ENCODE measurements around the gene KIF26A.

Gene KIF26A

DNA sequence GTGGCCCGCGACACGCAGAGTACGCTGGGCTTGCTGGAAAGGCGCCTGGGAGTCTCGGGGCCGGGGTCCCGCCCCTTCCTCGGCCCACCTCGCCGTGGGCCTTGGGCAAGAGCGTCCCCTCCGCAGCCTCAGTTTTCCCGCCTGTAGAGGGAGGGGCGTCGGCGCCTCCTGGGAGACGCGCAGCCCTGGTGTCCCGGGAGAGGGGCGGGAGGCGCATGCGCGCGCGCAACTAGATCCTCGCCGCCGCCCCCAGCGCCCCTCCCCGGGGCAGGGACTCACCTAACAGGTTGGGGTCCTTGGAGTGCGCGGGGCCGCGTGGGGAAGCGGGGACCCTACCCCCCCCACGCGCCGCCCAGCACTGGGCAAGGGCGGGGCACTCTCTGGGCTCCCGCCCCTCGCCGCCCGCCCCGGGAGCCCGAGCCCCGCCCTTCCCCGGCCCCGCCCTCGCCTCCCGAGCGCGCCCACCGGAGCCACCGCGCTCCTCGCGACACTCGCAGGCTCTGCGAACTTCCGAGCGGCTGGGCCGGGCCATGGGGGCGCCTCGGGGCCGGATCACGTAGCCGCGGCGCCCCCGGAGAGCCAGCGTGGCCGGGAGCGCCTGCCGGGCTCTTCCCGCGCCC is at the start of gene KIF26A:
TSS of gene KIF26A (plus strand) at position 490 of the 620 bp plus-strand sequence. CDS start 136 bp downstream, outside the sequence.
- no peak for DNase-seq (ENCODE audit: low read depth)

DNA sequence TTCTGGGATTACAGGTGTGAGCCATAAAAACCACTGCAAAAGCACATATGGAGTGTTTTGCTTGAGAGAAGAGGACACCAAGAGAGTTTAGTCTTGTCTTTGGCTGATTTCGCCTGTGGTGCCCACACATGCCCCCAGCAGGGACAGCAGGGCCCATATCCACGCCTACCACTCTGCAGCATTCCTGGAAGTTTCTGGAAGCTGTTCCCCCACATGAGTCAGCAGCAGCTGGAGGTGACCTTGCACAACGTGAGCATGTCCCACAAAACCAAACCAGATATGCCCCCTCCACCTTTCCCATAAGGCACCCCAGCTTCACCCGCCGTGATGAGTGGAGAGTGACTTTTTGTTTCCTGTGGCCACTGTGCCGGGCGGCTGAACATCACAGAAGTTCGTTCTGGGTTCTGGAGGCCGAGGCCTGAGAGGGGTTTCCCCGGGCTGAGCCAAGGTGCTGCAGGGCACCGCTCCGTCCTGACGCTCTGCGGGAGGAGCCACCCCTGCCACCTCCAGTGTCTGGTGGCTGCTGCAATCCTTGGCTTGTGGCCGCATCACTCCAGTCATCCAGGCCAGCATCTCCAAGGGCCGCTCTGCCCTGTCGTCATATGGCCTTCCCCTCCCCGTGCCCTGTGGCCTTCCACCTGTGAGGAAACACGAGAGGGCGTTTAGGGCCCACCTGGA is 48.2 kb upstream of the KIF26A start:
- no peak for DNase-seq (ENCODE audit: low read depth)

- no peak for DNase-seq (ENCODE audit: low read depth)
Observed at GRCh38 chr14:104091061-104091926, 47.1 kb upstream of the KIF26A start.

DNA sequence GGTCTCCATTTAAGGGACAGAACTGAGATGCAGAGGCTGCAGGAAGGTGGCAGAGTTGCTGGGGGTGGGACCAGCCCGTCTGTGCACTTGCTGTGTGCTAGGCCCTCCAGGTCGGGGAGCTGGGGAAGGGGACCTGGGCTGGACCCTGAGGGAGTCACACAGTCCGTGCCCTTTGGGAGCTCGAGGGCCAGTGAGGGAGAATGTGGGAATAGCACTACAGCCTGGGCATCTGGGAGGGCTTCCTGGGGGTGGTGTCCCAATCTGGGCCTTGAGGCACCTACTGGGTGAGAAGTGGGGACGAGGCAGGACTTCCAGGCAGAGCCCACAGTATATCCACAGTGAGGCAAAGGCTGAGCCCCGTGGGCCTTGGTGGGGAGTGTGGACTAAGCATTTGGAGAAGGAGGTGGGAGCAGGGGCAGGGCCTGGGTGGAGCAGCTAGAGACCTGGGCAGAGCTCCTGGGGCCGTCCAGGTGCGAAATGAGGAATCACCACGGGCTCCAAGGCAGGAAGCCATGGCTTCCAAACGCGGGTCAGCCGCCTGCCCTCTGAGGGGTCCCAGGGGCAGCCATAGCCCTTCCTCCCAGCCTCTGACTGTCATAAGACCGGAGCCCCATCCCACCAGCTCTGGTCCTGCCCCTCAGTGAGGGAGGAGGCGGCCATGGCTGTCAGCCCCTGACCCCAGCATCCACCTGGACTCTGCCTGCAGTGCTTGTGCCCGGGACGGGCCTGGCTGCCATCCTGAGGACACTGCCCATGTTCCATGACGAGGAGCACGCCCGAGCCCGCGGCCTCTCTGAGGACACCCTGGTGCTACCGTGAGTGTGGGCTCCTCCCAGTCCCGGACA is 46.2 kb upstream of the KIF26A start:
- DNase-seq (ENCODE audit: low read depth): no peak

DNA sequence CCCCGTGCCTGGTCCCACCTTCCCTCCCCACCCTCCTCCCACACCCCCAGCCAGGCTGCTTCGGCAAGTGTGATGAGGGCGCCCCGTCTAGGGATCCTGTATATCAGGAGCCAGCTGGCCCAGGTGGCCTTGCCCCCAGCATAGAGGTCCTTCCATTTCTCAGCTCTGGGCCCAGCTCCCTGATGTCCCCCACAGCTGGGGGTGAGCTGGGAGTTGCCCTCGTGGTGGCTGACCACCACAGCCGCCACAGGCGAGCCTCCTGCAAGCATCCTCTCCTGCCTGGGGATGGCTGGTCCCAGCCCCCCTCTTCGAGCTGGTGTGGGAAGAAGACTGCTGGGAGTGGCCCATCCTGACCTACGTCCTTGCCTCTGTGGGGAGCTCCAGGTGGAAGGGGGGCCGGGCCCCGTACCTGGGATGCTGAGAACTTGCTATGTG is 45.4 kb upstream of the KIF26A start:
- no peak for DNase-seq (ENCODE audit: low read depth)

DNA sequence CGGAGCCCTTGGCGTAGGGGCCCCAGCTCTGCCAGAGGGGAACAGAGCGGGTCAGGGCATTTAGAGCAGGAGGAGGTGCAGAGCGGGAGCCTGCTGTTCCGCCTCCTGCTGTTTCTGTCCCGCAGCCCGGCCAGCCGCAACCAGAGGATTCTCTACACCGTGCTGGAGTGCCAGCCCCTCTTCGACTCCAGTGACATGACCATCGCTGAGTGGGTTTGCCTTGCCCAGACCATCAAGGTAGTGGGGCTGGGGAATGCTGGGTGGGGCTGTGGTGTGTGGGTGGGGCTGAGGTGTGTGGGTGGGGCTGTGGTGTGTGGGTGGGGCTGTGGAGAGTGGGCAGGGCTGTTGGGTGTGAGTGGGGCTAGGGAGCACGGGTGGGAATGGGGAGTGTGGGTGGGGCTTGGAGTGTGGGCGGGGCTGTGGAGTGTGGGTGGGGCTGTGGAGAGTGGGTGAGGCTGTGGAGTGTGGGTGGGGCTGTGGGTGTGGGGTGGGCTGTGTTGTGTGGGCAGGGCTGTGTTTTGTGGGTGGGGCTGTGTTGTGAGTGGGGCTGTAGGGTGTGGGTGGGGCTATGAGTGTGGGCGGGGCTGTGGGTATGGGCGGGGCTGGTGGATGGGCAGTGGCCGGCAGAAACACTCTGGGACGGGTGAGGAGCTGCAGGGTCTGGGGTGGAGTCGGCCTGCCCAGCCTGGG is 44.9 kb upstream of the KIF26A start:
- DNase-seq (ENCODE audit: low read depth): no peak

DNA sequence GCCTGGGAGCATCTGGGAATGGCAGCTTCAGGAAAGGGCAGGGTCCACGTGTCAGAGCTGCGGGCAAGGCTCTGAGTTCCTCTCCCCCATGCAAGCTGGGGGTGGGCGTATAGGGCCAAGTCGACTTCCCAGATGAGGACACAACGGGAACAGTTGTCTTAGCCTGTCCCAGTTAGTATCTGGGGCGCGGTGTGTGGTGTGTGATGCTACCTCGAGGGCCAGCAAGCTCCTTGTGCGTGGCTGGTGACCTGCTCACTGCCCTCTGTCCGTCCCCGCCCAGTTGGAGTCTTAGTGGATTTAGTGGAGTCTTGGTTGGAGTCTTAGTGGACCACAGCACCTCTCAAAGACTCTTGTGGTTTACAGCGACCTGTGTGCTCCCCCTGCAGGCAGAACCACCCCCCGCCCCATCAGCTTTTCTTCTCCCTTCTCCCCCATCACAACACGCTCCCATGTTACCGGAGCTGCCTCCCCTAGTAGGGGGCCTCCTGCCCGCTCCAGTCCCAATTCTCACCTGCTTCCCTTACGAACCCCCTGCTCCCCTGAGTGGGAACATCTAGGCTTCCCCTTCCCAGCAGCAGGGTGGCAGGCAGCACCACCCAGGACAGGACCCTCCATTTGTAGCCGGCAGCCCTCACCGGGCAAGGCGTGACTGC is 44.2 kb upstream of the KIF26A start:
- DNase-seq (ENCODE audit: low read depth): no peak

GRCh38 chr14:104094709-104095425 is 43.5 kb upstream of the KIF26A start:
- peak; percentile 42 for DNase-seq (ENCODE audit: low read depth)

DNA sequence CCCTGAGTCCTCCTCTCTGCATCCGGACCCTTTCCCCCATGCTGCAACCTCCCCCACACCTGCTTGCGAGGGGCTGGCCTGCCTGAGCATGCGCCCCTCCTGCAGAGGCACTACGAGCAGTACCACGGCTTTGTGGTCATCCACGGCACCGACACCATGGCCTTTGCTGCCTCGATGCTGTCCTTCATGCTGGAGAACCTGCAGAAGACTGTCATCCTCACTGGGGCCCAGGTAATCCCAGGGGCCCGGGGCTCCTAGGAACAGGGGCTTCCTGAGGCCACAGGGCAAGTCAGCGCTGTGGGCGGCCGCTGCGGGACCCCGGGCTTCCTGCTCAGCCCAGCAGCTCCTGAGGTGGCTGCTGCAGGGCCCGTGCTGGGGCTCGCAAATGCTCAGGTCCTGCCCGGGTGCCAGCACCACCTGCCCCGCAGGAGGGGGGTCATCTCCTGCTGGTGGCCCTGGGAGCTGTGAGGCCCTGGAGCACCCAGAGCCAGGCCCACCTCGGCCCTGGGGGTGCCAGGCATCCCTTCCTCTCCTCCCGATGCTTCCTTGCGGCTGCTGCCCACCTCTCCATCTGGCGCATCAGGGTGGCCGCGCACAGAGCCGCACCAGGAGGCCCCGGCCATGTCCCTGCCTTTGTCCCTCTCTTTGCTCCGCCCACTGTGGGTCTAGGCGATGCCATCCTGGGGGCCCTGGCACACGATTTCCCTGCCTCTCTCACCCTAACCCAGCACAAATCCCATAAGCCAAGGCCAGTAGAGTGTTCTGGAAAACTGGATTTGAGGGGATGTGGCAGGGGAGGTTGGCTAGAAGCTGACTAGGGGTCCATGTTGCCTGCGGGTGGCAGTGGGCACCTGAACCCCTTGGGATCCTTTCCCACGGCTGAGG is 42.7 kb upstream of the KIF26A start:
- no peak for DNase-seq (ENCODE audit: low read depth)

- no peak for DNase-seq (ENCODE audit: low read depth)
Observed at GRCh38 chr14:104096318-104096717, 42.1 kb upstream of the KIF26A start.

- no peak for DNase-seq (ENCODE audit: low read depth)
Observed at GRCh38 chr14:104096751-104097700, 41.4 kb upstream of the KIF26A start.

- no peak for DNase-seq (ENCODE audit: low read depth)
Observed at GRCh38 chr14:104098272-104099095, 39.9 kb upstream of the KIF26A start.

GRCh38 chr14:104099096-104100041 is 39.0 kb upstream of the KIF26A start:
- DNase-seq (ENCODE audit: low read depth): no peak

DNA sequence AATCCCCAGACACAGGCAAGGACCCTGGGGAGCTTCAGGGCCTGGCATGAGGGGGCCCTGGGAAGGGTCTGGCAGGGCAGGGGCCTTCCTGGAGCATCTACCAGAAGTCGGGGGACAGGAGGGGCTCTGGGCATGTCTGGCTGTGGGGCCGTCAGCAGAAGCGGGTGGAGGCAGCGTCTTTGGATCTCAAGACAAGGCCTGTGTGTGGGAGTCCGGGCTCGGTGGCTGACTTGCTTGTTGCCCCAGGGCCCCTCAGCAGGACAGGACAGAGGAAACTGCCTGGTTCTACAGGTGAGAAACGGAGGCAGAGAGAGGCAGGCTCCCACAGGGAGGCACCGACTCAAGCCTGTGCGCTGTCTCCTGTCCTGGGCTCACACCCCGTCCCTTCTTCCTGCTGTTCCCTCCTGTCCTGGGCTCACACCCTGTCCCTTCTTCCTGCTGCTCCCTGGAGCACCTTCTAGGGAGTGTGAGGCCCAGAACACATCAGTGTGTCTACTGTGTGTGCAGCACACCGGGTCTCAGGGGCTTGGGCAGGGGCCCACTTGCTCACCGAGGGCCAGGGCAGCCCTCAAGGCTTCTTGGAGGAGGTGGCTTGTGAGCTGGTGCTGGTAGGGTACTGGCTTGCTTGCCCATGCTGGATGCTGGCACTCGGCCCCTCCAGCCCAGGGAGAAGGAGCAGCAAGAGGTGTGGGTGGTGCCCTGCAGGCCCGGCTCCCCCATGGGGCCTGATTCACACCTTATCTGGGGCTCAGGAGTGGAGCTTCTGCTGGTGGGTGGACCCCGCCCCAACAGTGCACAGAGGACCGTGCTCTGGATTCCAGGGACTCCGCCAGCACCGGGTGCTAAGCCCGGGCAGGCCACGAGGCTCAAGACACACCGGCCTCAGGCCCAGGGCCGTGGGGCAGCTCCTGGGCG is 38.0 kb upstream of the KIF26A start:
- no peak for DNase-seq (ENCODE audit: low read depth)
